ENCODE measurements around the gene HOXA13.
A peak's percentile ranks its signal among the peaks of the same experiment; 100 is the strongest.

HOXA13 gene

DNA sequence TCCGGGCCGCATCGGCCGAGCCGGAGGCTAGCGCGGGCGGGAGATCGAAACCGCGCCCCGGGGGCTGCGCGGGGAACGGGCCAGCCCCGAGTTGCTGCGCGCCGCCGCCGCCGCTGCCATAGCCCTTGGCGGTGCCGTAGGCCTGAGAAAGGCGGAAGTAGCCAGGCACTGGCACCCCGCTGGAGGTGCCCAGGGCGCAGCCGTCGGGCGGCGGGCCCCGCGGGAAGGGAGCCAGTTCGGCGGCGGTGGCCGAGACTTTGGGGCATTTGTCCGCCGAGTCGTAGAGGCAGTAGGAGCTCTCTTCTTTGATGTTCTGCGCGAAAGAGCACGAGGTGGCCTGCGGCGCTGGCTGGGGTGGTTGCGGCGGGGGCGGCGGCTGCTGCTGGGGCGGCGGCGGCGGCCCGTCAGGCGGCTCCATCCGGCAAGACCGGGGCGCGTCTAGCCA is 26.4 kb downstream of the HOXA13 start:
- no peak overlapping the region for H3K4me3 ChIP-seq (ENCODE audit: low read depth, low read length)
- TF ChIP-seq, protein P1, sequence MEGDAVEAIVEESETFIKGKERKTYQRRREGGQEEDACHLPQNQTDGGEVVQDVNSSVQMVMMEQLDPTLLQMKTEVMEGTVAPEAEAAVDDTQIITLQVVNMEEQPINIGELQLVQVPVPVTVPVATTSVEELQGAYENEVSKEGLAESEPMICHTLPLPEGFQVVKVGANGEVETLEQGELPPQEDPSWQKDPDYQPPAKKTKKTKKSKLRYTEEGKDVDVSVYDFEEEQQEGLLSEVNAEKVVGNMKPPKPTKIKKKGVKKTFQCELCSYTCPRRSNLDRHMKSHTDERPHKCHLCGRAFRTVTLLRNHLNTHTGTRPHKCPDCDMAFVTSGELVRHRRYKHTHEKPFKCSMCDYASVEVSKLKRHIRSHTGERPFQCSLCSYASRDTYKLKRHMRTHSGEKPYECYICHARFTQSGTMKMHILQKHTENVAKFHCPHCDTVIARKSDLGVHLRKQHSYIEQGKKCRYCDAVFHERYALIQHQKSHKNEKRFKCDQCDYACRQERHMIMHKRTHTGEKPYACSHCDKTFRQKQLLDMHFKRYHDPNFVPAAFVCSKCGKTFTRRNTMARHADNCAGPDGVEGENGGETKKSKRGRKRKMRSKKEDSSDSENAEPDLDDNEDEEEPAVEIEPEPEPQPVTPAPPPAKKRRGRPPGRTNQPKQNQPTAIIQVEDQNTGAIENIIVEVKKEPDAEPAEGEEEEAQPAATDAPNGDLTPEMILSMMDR (conservative IDR thresholded peaks at IDR 0.05; ENCODE audit: low read depth, low read length): no peak
- no peak for DNase-seq (ENCODE audit: low read depth)

DNA sequence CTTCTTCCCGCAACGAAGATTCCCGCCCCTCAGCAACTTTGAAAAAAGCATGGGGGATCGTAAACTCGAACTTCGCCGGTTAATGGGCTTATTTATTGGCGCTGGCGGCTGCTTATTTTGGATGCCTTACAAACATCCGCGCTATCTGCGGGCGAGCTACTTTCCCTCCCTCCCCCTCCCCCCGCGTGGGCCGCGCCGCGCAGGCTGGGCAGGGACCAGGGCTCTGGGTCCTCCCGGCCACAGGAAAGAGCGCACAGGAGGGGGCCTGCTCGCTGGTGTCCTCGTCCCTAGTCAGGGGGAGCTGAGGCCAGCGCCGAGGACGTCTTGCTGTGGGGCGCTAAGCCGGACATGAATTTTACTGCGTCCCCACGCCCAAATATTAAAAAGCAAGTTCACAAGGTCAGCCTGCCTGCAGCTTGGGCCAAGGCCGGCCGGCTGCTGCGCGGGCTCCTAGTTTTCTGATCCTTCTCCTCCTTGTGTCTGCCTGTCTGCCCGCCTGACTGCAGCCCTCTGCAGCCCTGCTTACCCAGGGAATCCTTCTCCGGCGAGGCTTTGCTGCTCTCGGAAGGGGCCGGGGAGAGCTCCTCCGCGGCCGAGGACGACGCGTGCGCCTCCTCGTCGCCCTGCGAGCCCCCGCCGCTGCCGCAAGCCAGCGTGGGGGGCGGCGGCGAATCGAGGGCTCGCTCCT is 26.9 kb downstream of the HOXA13 start:
- TF ChIP-seq, protein P1 (conservative IDR thresholded peaks at IDR 0.05; ENCODE audit: low read depth, low read length): no peak
- peak; percentile 10 for DNase-seq (ENCODE audit: low read depth)
- no peak overlapping the region for H3K4me3 ChIP-seq (ENCODE audit: low read depth, low read length)

DNA sequence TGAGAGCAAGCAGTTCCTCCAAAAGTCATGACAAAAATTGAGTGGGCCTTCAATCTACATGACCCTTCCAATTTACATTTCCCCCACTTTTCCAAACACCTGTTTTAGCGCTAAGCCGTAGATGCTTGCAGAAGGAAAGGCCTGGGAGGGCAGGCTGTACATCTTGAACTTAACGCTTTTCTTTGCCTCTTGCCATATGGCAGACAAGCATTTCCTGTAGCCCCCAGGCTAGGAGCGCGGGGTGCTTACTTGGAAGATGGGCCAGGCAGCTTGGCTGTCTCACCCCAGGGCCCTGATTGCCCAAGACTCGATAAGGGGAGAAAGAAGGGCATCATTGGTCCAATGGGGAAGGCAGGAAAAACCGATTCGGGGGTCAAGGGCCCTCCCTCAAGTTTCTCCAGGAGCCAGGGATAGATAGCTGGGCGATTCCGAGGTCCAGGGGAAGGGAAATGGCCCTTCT is 27.5 kb downstream of the HOXA13 start:
- H3K4me3 ChIP-seq (ENCODE audit: low read depth, low read length): no peak overlapping the region
- TF ChIP-seq, protein P1 (conservative IDR thresholded peaks at IDR 0.05; ENCODE audit: low read depth, low read length): no peak
- no peak for DNase-seq (ENCODE audit: low read depth)

DNA sequence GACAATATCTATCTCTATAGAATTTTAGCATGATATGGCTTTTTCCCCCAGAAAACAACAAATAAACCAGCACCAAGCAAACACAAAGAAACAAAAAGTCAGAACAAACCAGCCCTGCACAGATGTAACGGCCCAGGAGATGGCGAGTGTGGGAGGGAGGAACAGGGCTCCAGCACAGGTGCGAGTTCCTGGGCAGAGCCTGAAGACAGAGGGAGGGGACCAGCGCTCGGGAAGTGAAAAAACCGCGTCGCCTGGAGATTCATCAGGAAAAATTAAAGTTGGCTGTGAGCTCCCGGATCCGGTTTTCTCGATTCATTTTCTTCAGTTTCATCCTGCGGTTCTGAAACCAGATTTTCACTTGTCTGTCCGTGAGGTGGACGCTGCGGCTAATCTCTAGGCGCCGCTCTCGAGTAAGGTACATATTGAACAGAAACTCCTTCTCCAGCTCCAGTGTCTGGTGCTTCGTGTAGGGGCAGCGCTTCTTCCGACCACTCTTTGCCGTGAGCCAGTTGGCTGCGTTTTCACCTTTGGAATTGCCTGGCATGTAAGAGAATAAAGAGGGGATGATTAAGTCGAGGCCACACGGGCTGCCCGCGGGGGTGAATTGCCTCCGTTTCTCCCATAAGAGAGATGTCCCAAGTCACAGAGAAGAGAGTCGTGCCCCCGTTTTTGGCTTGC is 28.1 kb downstream of the HOXA13 start:
- no peak for DNase-seq (ENCODE audit: low read depth)
- H3K4me3 ChIP-seq (ENCODE audit: low read depth, low read length): no peak overlapping the region
- TF ChIP-seq, protein P1 (conservative IDR thresholded peaks at IDR 0.05; ENCODE audit: low read depth, low read length): no peak

DNA sequence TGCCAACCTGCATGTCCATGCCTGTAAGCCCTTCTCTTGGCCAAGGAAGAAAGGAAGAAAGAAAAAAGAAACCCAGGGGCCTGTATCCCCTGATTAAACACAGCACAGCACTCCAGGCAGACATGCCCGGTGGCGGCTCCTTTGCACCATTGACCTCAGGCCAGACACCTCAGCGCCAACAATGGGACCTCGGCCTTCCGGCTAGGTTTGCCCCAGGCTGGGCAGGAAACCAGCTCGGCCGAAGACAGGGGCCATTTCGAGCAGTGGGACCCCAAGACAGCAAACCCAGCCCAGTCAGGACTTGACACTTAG is 28.6 kb downstream of the HOXA13 start:
- no peak for DNase-seq (ENCODE audit: low read depth)
- no peak overlapping the region for H3K4me3 ChIP-seq (ENCODE audit: low read depth, low read length)

DNA sequence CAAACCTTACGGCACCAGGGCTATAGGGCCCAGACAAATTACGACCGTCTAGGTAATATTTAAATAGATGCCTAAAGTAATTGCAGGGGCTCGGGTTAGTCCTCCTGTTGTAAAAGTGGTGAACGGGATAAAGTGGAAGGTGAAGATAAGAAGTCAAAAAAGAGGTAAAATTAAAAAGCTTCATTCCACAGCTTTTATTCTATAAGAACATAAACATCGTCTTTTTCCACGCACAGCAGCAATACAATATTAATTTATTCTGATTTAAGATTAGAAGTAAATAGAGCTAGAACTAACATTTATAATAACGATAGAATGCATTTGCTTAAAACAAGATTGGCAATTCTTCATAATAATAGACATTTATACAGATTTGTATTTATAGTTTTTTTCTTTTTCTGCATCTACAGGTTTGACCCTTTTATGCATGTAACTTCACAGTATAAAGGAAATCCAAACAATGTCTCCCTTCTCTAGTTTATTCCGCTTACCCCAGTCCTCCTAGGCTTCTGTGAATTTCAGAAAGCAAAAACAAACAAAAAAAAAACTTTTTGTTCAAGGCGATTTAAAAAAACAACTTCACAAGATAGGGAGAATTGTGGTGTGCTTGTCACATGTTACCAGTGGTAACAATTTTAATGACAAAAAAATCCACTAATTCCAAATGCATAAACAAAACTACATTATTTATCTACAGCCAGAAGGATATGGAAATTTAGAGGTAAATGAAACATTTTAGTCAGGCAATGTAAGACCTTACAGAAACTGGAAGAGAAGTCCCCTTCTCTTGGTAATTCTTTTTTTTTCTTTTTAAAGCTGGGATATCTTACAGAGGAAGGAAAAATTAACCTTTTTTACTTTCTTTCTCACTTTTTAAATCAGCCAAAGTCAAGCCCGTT is 29.2 kb downstream of the HOXA13 start:
- no peak overlapping the region for H3K4me3 ChIP-seq (ENCODE audit: low read depth, low read length)
- TF ChIP-seq, protein P1 (conservative IDR thresholded peaks at IDR 0.05; ENCODE audit: low read depth, low read length): no peak
- DNase-seq (ENCODE audit: low read depth): no peak

More for the DNA sequence above, 28.6 kb downstream of the HOXA13 start:
- TF ChIP-seq, protein P1 (conservative IDR thresholded peaks at IDR 0.05; ENCODE audit: low read depth, low read length): no peak
